ENCODE measurements around the gene ERAL1. TPM values are rescaled to one million over a fixed set of nuclear protein-coding genes. Genes with fewer than 3 reads are reported as not detected.
A peak's percentile ranks its signal among the peaks of the same experiment; 100 is the strongest.
"Not testable (repeated sequence)": the region's sequence is repeated elsewhere in the genome, so short reads cannot be mapped to it uniquely, and the experiment has no call there.

Gene ERAL1
- total and polyA plus RNA-seq, 4 donors = 28.4 to 39.3 (median 36.9) TPM

DNA sequence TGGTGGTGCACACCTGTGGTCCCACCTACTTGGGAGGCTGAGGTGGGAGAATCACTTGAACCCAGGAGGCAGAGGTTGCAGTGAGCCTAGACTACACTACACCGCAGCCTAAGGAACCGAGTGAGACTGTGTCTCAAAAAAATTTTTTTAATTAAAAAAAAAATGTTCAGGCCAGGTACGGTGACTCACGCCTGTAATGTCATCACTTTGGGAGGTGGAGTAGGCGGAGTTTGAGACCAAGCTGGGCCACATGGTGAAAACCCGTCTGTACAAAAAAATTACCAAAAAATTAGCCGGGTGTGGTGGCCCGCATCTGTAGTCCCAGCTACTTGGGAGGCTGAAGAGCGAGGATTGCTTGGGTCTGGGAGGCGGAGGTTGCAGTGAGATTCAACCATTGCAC, 8.6 kb upstream of the ERAL1 start:
- Histone ChIP-seq H3K27ac (ENCODE audit: low read depth in 1 of 2, low read length in 1 of 2) (no peak overlapping the region), H3K36me3 (ENCODE audit: control insufficient read depth in 4 of 4, insufficient read depth in 4 of 4, low read length in 4 of 4) (no peaks in the 10 kb centered on the region), H3K4me3 (no peak overlapping the region), H3K27me3 (ENCODE audit: control insufficient read depth in 3 of 3, insufficient read depth in 3 of 3, low read length in 2 of 3) (no peaks in the 10 kb centered on the region), H3K4me1 (ENCODE audit: control insufficient read depth in 5 of 5, insufficient read depth in 5 of 5, low read length in 5 of 5) (peaks cover 0 to 8% (median 0%) of the 10 kb centered on the region in 5 donors), H3K9ac (ENCODE audit: insufficient read depth in 1 of 2, low read length in 2 of 2) (no peak overlapping the region), H3K9me3 (ENCODE audit: control insufficient read depth in 4 of 4, insufficient read depth in 3 of 4, low read length in 3 of 4) (peaks cover 0 to 1% (median 0%) of the 10 kb centered on the region in 4 donors)
- ATAC-seq (ENCODE audit: insufficient read depth, low FRiP score) (no peak), DNase-seq (no peak)
- TF ChIP-seq, protein P1, sequence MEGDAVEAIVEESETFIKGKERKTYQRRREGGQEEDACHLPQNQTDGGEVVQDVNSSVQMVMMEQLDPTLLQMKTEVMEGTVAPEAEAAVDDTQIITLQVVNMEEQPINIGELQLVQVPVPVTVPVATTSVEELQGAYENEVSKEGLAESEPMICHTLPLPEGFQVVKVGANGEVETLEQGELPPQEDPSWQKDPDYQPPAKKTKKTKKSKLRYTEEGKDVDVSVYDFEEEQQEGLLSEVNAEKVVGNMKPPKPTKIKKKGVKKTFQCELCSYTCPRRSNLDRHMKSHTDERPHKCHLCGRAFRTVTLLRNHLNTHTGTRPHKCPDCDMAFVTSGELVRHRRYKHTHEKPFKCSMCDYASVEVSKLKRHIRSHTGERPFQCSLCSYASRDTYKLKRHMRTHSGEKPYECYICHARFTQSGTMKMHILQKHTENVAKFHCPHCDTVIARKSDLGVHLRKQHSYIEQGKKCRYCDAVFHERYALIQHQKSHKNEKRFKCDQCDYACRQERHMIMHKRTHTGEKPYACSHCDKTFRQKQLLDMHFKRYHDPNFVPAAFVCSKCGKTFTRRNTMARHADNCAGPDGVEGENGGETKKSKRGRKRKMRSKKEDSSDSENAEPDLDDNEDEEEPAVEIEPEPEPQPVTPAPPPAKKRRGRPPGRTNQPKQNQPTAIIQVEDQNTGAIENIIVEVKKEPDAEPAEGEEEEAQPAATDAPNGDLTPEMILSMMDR (IDR thresholded peaks at IDR 0.05; ENCODE audit: control extremely low read depth, extremely low read depth) = no peak
- 94 to 97% methylated on average over 10 of the region's 10 CpGs for WGBS, 2 donors

DNA sequence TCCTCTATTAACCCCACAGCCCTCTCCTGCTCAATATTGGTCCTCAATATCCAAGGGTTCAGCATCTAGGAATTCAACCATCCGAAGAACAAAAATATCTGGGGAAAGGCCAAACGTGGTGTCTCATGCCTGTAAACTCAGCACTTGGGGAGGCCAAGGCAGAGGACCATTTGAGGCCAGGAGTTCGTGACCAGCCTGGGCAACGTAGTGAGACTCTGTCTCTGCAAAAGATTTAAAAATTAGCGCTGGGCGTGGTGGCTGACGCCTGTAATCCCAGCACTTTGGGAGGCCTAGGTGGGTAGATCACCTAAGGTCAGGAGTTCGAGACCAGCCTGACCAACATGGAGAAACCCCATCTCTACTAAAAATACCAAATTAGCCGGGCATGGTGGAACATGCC, 8.1 kb upstream of the ERAL1 start:
- DNase-seq; H3K27me3 ChIP-seq (ENCODE audit: control insufficient read depth in 3 of 3, insufficient read depth in 3 of 3, low read length in 2 of 3); H3K4me1 ChIP-seq (ENCODE audit: control insufficient read depth in 5 of 5, insufficient read depth in 5 of 5, low read length in 5 of 5); H3K9ac ChIP-seq (ENCODE audit: insufficient read depth in 1 of 2, low read length in 2 of 2); ATAC-seq (ENCODE audit: insufficient read depth, low FRiP score); H3K4me3 ChIP-seq; H3K36me3 ChIP-seq (ENCODE audit: control insufficient read depth in 4 of 4, insufficient read depth in 4 of 4, low read length in 4 of 4); H3K27ac ChIP-seq (ENCODE audit: low read depth in 1 of 2, low read length in 1 of 2); H3K9me3 ChIP-seq (ENCODE audit: control insufficient read depth in 4 of 4, insufficient read depth in 3 of 4, low read length in 3 of 4): not testable (repeated sequence)
- WGBS, 2 donors = 94% methylated on average over 9 of the region's 9 CpGs

DNA sequence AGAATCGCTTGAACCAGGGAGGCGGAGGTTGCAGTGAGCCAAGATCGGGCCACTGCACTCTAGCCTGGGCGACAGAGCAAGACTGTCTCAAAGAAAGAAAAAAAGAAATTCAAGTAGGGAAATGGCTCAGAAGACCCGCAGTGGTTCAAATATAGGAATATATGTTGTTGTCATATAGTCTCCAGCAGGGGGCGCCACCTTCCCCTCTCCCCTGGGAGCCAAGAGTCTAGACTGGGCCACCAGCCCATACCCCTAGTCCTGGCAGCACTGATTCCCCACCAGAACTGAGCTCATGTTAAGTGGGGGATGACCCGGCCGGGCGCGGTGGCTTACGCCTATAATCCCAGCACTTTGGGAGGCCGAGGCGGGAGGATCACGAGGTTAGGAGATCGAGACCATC, 6.1 kb upstream of the ERAL1 start:
- ATAC-seq (ENCODE audit: insufficient read depth, low FRiP score); H3K9ac ChIP-seq (ENCODE audit: insufficient read depth in 1 of 2, low read length in 2 of 2); H3K27me3 ChIP-seq (ENCODE audit: control insufficient read depth in 3 of 3, insufficient read depth in 3 of 3, low read length in 2 of 3); DNase-seq; H3K36me3 ChIP-seq (ENCODE audit: control insufficient read depth in 4 of 4, insufficient read depth in 4 of 4, low read length in 4 of 4); H3K9me3 ChIP-seq (ENCODE audit: control insufficient read depth in 4 of 4, insufficient read depth in 3 of 4, low read length in 3 of 4); H3K4me1 ChIP-seq (ENCODE audit: control insufficient read depth in 5 of 5, insufficient read depth in 5 of 5, low read length in 5 of 5); H3K4me3 ChIP-seq; H3K27ac ChIP-seq (ENCODE audit: low read depth in 1 of 2, low read length in 1 of 2): not testable (repeated sequence)
- WGBS, 2 donors = 83 to 88% methylated on average over 15 of the region's 15 CpGs
- TF ChIP-seq, protein P1 (IDR thresholded peaks at IDR 0.05; ENCODE audit: control extremely low read depth, extremely low read depth) = peak; percentile 3

DNA sequence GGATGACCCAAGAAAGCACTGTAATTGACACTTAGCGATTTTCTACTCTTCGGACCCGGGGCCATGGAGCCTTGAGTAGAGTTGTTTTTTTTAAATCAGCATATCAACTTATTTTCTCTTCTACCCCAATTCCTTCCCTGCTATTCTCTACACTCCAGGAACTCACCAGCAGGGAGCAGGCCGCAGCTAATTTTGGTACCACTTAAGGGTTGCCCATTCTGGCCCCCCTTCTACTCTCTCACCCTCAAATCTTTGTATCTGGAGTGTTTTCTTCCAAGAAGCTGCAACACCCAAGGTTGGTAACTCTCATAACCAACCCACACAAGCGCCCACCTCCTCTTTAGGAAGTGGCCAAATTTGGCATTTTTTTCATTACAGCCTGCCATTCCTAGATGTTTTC, 5.5 kb upstream of the ERAL1 start:
- no peak overlapping the region for H3K4me3 ChIP-seq
- no peak overlapping the region for H3K9ac ChIP-seq (ENCODE audit: insufficient read depth in 1 of 2, low read length in 2 of 2)
- no peaks in the 10 kb centered on the region for H3K36me3 ChIP-seq (ENCODE audit: control insufficient read depth in 4 of 4, insufficient read depth in 4 of 4, low read length in 4 of 4)
- TF ChIP-seq, protein P1 (IDR thresholded peaks at IDR 0.05; ENCODE audit: control extremely low read depth, extremely low read depth) = no peak
- H3K27ac ChIP-seq (ENCODE audit: low read depth in 1 of 2, low read length in 1 of 2) = no peak overlapping the region
- H3K9me3 ChIP-seq (ENCODE audit: control insufficient read depth in 4 of 4, insufficient read depth in 3 of 4, low read length in 3 of 4) = no peaks in the 10 kb centered on the region
- no peaks in the 10 kb centered on the region for H3K27me3 ChIP-seq (ENCODE audit: control insufficient read depth in 3 of 3, insufficient read depth in 3 of 3, low read length in 2 of 3)
- H3K4me1 ChIP-seq (ENCODE audit: control insufficient read depth in 5 of 5, insufficient read depth in 5 of 5, low read length in 5 of 5) = peaks cover 0 to 3% (median 0%) of the 10 kb centered on the region in 5 donors
- no peak for ATAC-seq (ENCODE audit: insufficient read depth, low FRiP score)
- WGBS, 2 donors = 71 to 75% methylated on average over 5 of the region's 5 CpGs
- peak in 1 of 3 donors; percentile 7 for DNase-seq

Data from lung (tissue), 12 donors.